ENCODE results near the gene ADAP1. TPM values are rescaled to one million over a fixed set of nuclear protein-coding genes. Genes with fewer than 3 reads are reported as not detected.
A peak's percentile ranks its signal among the peaks of the same experiment; 100 is the strongest.

The ADAP1 gene
- polyA plus RNA-seq, 2 donors, result 5.8 to 25.7 TPM

GRCh38 chr7:886626-887487, 67.6 kb downstream of the ADAP1 start:
- Histone ChIP-seq H3K27me3 (ENCODE audit: control insufficient read depth in 1 of 2, insufficient read depth in 2 of 2, low read length in 2 of 2) (no peaks in the 10 kb centered on the region), H3K4me1 (ENCODE audit: control insufficient read depth in 2 of 2, insufficient read depth in 2 of 2, low read length in 1 of 2) (peaks cover 9 to 23% of the 10 kb centered on the region in 2 donors), H3K36me3 (ENCODE audit: control insufficient read depth in 2 of 2, insufficient read depth in 2 of 2, low read length in 1 of 2) (peaks cover 6 to 43% of the 10 kb centered on the region in 2 donors), H3K9me3 (ENCODE audit: control insufficient read depth in 2 of 2, insufficient read depth in 1 of 2, low read depth in 1 of 2, low read length in 1 of 2) (no peaks in the 10 kb centered on the region), H3K4me3 (ENCODE audit: low read depth in 1 of 2, low read length in 2 of 2) (no peak overlapping the region), H3K27ac (ENCODE audit: low read depth in 2 of 2, low read length in 1 of 2) (no peak overlapping the region)
- 91 to 92% methylated on average over 40 of the region's 40 CpGs for WGBS, 2 donors

- Histone ChIP-seq H3K9me3 (ENCODE audit: control insufficient read depth in 2 of 2, insufficient read depth in 1 of 2, low read depth in 1 of 2, low read length in 1 of 2) (no peaks in the 10 kb centered on the region), H3K4me1 (ENCODE audit: control insufficient read depth in 2 of 2, insufficient read depth in 2 of 2, low read length in 1 of 2) (peaks cover 9 to 23% of the 10 kb centered on the region in 2 donors), H3K27ac (ENCODE audit: low read depth in 2 of 2, low read length in 1 of 2) (no peak overlapping the region), H3K36me3 (ENCODE audit: control insufficient read depth in 2 of 2, insufficient read depth in 2 of 2, low read length in 1 of 2) (peaks cover 2 to 35% of the 10 kb centered on the region in 2 donors), H3K4me3 (ENCODE audit: low read depth in 1 of 2, low read length in 2 of 2) (no peak overlapping the region), H3K27me3 (ENCODE audit: control insufficient read depth in 1 of 2, insufficient read depth in 2 of 2, low read length in 2 of 2) (no peaks in the 10 kb centered on the region)
- 76 to 85% methylated on average over 30 of the region's 30 CpGs for WGBS, 2 donors
These were observed 68.4 kb downstream of the ADAP1 start for GRCh38 chr7:885893-886625.

GRCh38 chr7:885261-885892, 69.1 kb downstream of the ADAP1 start:
- Histone ChIP-seq H3K4me3 (ENCODE audit: low read depth in 1 of 2, low read length in 2 of 2) (no peak overlapping the region), H3K4me1 (ENCODE audit: control insufficient read depth in 2 of 2, insufficient read depth in 2 of 2, low read length in 1 of 2) (peaks cover 9 to 23% of the 10 kb centered on the region in 2 donors), H3K27me3 (ENCODE audit: control insufficient read depth in 1 of 2, insufficient read depth in 2 of 2, low read length in 2 of 2) (no peaks in the 10 kb centered on the region), H3K9me3 (ENCODE audit: control insufficient read depth in 2 of 2, insufficient read depth in 1 of 2, low read depth in 1 of 2, low read length in 1 of 2) (no peaks in the 10 kb centered on the region), H3K36me3 (ENCODE audit: control insufficient read depth in 2 of 2, insufficient read depth in 2 of 2, low read length in 1 of 2) (peaks cover 0 to 31% of the 10 kb centered on the region in 2 donors), H3K27ac (ENCODE audit: low read depth in 2 of 2, low read length in 1 of 2) (no peak overlapping the region)
- 84% methylated on average over 21 to 25 of the region's 25 CpGs for WGBS, 2 donors

- Histone ChIP-seq H3K9me3 (ENCODE audit: control insufficient read depth in 2 of 2, insufficient read depth in 1 of 2, low read depth in 1 of 2, low read length in 1 of 2) (no peaks in the 10 kb centered on the region), H3K27me3 (ENCODE audit: control insufficient read depth in 1 of 2, insufficient read depth in 2 of 2, low read length in 2 of 2) (no peaks in the 10 kb centered on the region), H3K4me1 (ENCODE audit: control insufficient read depth in 2 of 2, insufficient read depth in 2 of 2, low read length in 1 of 2) (peaks cover 9 to 24% of the 10 kb centered on the region in 2 donors), H3K27ac (ENCODE audit: low read depth in 2 of 2, low read length in 1 of 2) (no peak overlapping the region), H3K4me3 (ENCODE audit: low read depth in 1 of 2, low read length in 2 of 2) (no peak overlapping the region), H3K36me3 (ENCODE audit: control insufficient read depth in 2 of 2, insufficient read depth in 2 of 2, low read length in 1 of 2) (peaks cover 0 to 31% of the 10 kb centered on the region in 2 donors)
- WGBS, 2 donors, result 65 to 73% methylated on average over 31 of the region's 31 CpGs
These were observed 70.1 kb downstream of the ADAP1 start for GRCh38 chr7:884191-885003.

GRCh38 chr7:883055-884021, 71.1 kb downstream of the ADAP1 start:
- H3K4me3 ChIP-seq (ENCODE audit: low read depth in 1 of 2, low read length in 2 of 2), result no peak overlapping the region
- no peaks in the 10 kb centered on the region for H3K27me3 ChIP-seq (ENCODE audit: control insufficient read depth in 1 of 2, insufficient read depth in 2 of 2, low read length in 2 of 2)
- 77 to 83% methylated on average over 49 to 50 of the region's 50 CpGs for WGBS, 2 donors
- H3K9me3 ChIP-seq (ENCODE audit: control insufficient read depth in 2 of 2, insufficient read depth in 1 of 2, low read depth in 1 of 2, low read length in 1 of 2), result no peaks in the 10 kb centered on the region
- H3K36me3 ChIP-seq (ENCODE audit: control insufficient read depth in 2 of 2, insufficient read depth in 2 of 2, low read length in 1 of 2), result peaks cover 0 to 25% of the 10 kb centered on the region in 2 donors
- peak overlapping the region in 1 of 2 donors; percentile 18 for H3K27ac ChIP-seq (ENCODE audit: low read depth in 2 of 2, low read length in 1 of 2)
- peaks cover 9 to 27% of the 10 kb centered on the region in 2 donors for H3K4me1 ChIP-seq (ENCODE audit: control insufficient read depth in 2 of 2, insufficient read depth in 2 of 2, low read length in 1 of 2)

- Histone ChIP-seq H3K9me3 (ENCODE audit: control insufficient read depth in 2 of 2, insufficient read depth in 1 of 2, low read depth in 1 of 2, low read length in 1 of 2) (no peaks in the 10 kb centered on the region), H3K4me1 (ENCODE audit: control insufficient read depth in 2 of 2, insufficient read depth in 2 of 2, low read length in 1 of 2) (peaks cover 13 to 31% of the 10 kb centered on the region in 2 donors), H3K27ac (ENCODE audit: low read depth in 2 of 2, low read length in 1 of 2) (no peak overlapping the region)
These were observed 72.0 kb downstream of the ADAP1 start for GRCh38 chr7:882336-883035.

GRCh38 chr7:881441-882234, 72.8 kb downstream of the ADAP1 start:
- H3K36me3 ChIP-seq (ENCODE audit: control insufficient read depth in 2 of 2, insufficient read depth in 2 of 2, low read length in 1 of 2), result peaks cover 0 to 8% of the 10 kb centered on the region in 2 donors

More at GRCh38 chr7:882336-883035, 72.0 kb downstream of the ADAP1 start:
- 79 to 91% methylated on average over 37 of the region's 37 CpGs for WGBS, 2 donors
- Histone ChIP-seq H3K27me3 (ENCODE audit: control insufficient read depth in 1 of 2, insufficient read depth in 2 of 2, low read length in 2 of 2) (no peaks in the 10 kb centered on the region), H3K4me3 (ENCODE audit: low read depth in 1 of 2, low read length in 2 of 2) (no peak overlapping the region), H3K36me3 (ENCODE audit: control insufficient read depth in 2 of 2, insufficient read depth in 2 of 2, low read length in 1 of 2) (peaks cover 0 to 16% of the 10 kb centered on the region in 2 donors)

More at GRCh38 chr7:881441-882234, 72.8 kb downstream of the ADAP1 start:
- WGBS, 2 donors, result 90 to 92% methylated on average over 20 of the region's 20 CpGs
- Histone ChIP-seq H3K27ac (ENCODE audit: low read depth in 2 of 2, low read length in 1 of 2) (no peak overlapping the region), H3K4me3 (ENCODE audit: low read depth in 1 of 2, low read length in 2 of 2) (no peak overlapping the region), H3K9me3 (ENCODE audit: control insufficient read depth in 2 of 2, insufficient read depth in 1 of 2, low read depth in 1 of 2, low read length in 1 of 2) (no peaks in the 10 kb centered on the region), H3K4me1 (ENCODE audit: control insufficient read depth in 2 of 2, insufficient read depth in 2 of 2, low read length in 1 of 2) (peaks cover 13 to 31% of the 10 kb centered on the region in 2 donors), H3K27me3 (ENCODE audit: control insufficient read depth in 1 of 2, insufficient read depth in 2 of 2, low read length in 2 of 2) (no peaks in the 10 kb centered on the region)
